B cell (primary cell): ENCODE results near the gene DPH7. TPM values are rescaled to one million over a fixed set of nuclear protein-coding genes. Genes with fewer than 3 reads are reported as not detected.

Experiments used
- ATAC-seq: fragments of 200-7000 bp; cut with Tn5 transposase; one replicate; pipeline ENCODE4 v1.10.0; 2021; ENCODE audit warnings: low read depth, mild to moderate bottlenecking, moderate number of reproducible peaks, moderate library complexity
- CTCF ChIA-PET: fragments of 350-600 bp; sonication (Branson Sonifier 250); formaldehyde crosslinking; loops from one replicate; lab custom pipeline; 2021; ENCODE audit warnings: antibody characterized with exemption, inconsistent platforms; lab: Charles Lee
- POLR2A ChIA-PET: fragments of 350-600 bp; sonication (Branson Sonifier 250); formaldehyde crosslinking; loops from one replicate; lab custom pipeline; 2021; ENCODE audit warnings: antibody characterized with exemption; lab: Charles Lee
- DNase-seq: peaks from one replicate; pipeline ENCODE4 v3.0.0; 2013
- H2AFZ ChIP-seq: 2 replicates; pipeline ENCODE4 v1.6.1; 2012; ENCODE audit warnings: mild to moderate bottlenecking, low read depth, low read length; ENCODE audit not compliant: insufficient read depth, poor library complexity, severe bottlenecking
- H3K27ac ChIP-seq, 2 donors: 1 replicate in 1 of 2; 2 replicates in 1 of 2; pipeline ENCODE4 v1.5.1; 2012 to 2013; ENCODE audit warnings: low read length in 2 of 2, mild to moderate bottlenecking in 2 of 2, moderate library complexity in 1 of 2
- H3K27me3 ChIP-seq, 4 experiments: fragments of 200-600 bp in 1 of 4; sonication (generic) in 1 of 4; replicated peaks in 1 of 4; 1 replicate in 2 of 4; 2 replicates in 2 of 4; pipeline versions ENCODE4 v1.6.1 to v1.7.0; 2013 to 2016; ENCODE audit warnings: low read length in 3 of 4, mild to moderate bottlenecking in 2 of 4, mixed read lengths in 1 of 4, moderate library complexity in 1 of 4; ENCODE audit not compliant: insufficient read depth in 4 of 4, control insufficient read depth in 3 of 4; ENCODE audit errors: control extremely low read depth in 1 of 4
- H3K36me3 ChIP-seq, 2 experiments: replicated peaks in 1 of 2; 1 replicate in 1 of 2; 2 replicates in 1 of 2; pipeline versions ENCODE4 v1.6.1 to v1.7.1; 2013; ENCODE audit warnings: low read length in 1 of 2; ENCODE audit not compliant: insufficient read depth in 2 of 2, control insufficient read depth in 1 of 2; ENCODE audit errors: control extremely low read depth in 1 of 2, extremely low read depth in 1 of 2
- H3K4me1 ChIP-seq, 2 donors: fragments of 200-600 bp in 1 of 2; sonication (generic) in 1 of 2; 1 replicate in 1 of 2; 2 replicates in 1 of 2; pipeline versions ENCODE4 v1.5.1 to v1.6.1; 2013 to 2017; ENCODE audit warnings: low read length in 2 of 2; ENCODE audit not compliant: control insufficient read depth in 2 of 2, insufficient read depth in 2 of 2
- H3K4me2 ChIP-seq: replicated peaks from 2 replicates; pipeline ENCODE3; 2012; ENCODE audit warnings: mild to moderate bottlenecking, low read depth, low read length; ENCODE audit not compliant: poor library complexity, severe bottlenecking
- H3K4me3 ChIP-seq, 5 experiments: fragments of 200-600 bp in 1 of 5; sonication (generic) in 1 of 5; 1 replicate in 3 of 5; 2 replicates in 2 of 5; pipeline versions ENCODE4 v1.5.1 to v1.7.0; 2011 to 2016; ENCODE audit warnings: low read length in 4 of 5, mild to moderate bottlenecking in 4 of 5, low read depth in 2 of 5, control low read depth in 1 of 5, moderate library complexity in 1 of 5; ENCODE audit not compliant: insufficient read depth in 1 of 5; ENCODE audit errors: control extremely low read depth in 1 of 5, extremely low read depth in 1 of 5
- H3K79me2 ChIP-seq: fragments of 200-600 bp; sonication (generic); one replicate; pipeline ENCODE4 v1.6.0; 2016; ENCODE audit warnings: low read length; ENCODE audit not compliant: control insufficient read depth, insufficient read depth
- H3K9ac ChIP-seq: fragments of 200-600 bp; sonication (generic); 2 replicates; pipeline ENCODE4 v1.6.1; 2017; ENCODE audit warnings: mild to moderate bottlenecking, low read length, moderate library complexity
- H3K9me3 ChIP-seq, 3 donors: one replicate each; pipeline versions ENCODE4 v1.6.1 to v1.7.1; 2013; ENCODE audit warnings: low read length in 2 of 3; ENCODE audit not compliant: control insufficient read depth in 2 of 3, insufficient read depth in 1 of 3; ENCODE audit errors: control extremely low read depth in 1 of 3
- H4K20me1 ChIP-seq: 2 replicates; pipeline ENCODE4 v1.6.0; 2012; ENCODE audit warnings: mild to moderate bottlenecking, low read length; ENCODE audit not compliant: insufficient read depth, control insufficient read depth, poor library complexity, severe bottlenecking
- H3K27ac Mint-ChIP-seq: one replicate; pipeline ENCODE4 v1.8.0; 2021; ENCODE audit warnings: mixed read lengths
- H3K27me3 Mint-ChIP-seq: one replicate; pipeline ENCODE4 v1.8.0; 2021; ENCODE audit warnings: mixed read lengths
- H3K4me1 Mint-ChIP-seq: one replicate; pipeline ENCODE4 v1.8.0; 2021; ENCODE audit warnings: mixed read lengths
- H3K4me3 Mint-ChIP-seq: one replicate; pipeline ENCODE4 v1.8.0; 2021; ENCODE audit warnings: mixed read lengths
- H3K9me3 Mint-ChIP-seq: one replicate; pipeline ENCODE4 v1.8.0; 2022; ENCODE audit warnings: mixed read lengths; ENCODE audit not compliant: insufficient read depth
- EZH2 ChIP-seq: IDR thresholded peaks from 2 replicates; pipeline ENCODE4 v1.6.1; 2012; ENCODE audit warnings: borderline replicate concordance, low read depth, mild to moderate bottlenecking, moderate library complexity, low read length; ENCODE audit not compliant: insufficient read depth, poor library complexity, severe bottlenecking
- WGBS: methylation state at CpG from one replicate; pipeline ENCODE4 v1.1.5; 2013; ENCODE audit warnings: missing lambda C conversion rate; ENCODE audit not compliant: insufficient coverage; 5-methylcytosine and 5-hydroxymethylcytosine counted together
- intact Hi-C: fragments of 100-400 bp; cut with micrococcal nuclease; formaldehyde crosslinking; loops from one replicate; pipeline ENCODE4 v1.10.0; 2022
- polyA plus RNA-seq: library from polyadenylated mRNA; depleted of rRNA; stranded (reverse); fragments of >200 nt; gene quantifications from 2 replicates; pipeline ENCODE4 v1.2.3, GENCODE V29; 2012
- total RNA-seq, 2 donors: library from RNA; stranded (reverse); fragments of 120-200 nt in 1 of 2; gene quantifications; 1 replicate in 1 of 2; 2 replicates in 1 of 2; pipeline versions ENCODE4 v1.2.3 to v1.2.4, GENCODE V29; 2013 to 2022
- TF ChIP-seq, protein P1 (sequence below): fragments of 200-600 bp; IDR thresholded peaks from one replicate; pipeline ENCODE4 v1.8.0; 2022; ENCODE audit warnings: antibody characterized with exemption, mild to moderate bottlenecking

Gene DPH7
- total and polyA plus RNA-seq, 2 donors (not counting 1 experiment from before 2014, with no cell fraction given), result 64.7 to 93.8 TPM

DNA sequence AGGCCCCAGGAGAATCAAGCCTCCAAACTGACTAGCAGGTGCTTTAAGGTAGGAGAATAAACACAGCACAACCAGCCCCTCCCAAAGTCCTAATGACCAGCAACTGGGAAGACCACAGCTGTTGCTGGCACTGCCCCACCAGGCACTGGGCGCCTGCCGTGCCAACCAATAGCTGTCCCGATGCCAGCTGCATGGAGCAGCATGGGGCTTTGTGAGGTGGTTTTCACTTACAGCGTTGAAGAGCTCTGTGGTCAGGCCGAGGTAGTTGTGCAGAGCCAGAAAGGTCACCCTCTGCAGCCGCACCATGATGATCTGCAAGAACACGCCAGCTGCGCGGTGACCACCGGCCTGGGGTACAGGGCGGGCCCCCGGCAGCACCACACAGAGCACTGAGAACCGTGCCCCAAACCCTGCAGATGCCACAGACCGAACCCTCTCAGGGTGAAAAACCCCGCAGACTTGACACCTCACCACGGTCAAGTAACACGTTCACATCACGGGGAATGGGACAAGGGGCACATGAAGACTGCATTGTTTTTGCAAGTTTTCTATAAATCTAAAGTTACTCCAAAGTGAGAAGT is 57.2 kb downstream of the DPH7 start:
- no peaks in the 10 kb centered on the region for H3K79me2 ChIP-seq
- no peak overlapping the region for H3K4me3 ChIP-seq
- Mint-ChIP-seq H3K4me3 (no peak overlapping the region), H3K27me3 (no peaks in the 10 kb centered on the region), H3K4me1 (peaks cover 3% of the 10 kb centered on the region), H3K27ac (no peak overlapping the region), H3K9me3 (no peaks in the 10 kb centered on the region)
- intact Hi-C loops, result no loop called here
- TF ChIP-seq EZH2, result no peak
- TF ChIP-seq, protein P1, sequence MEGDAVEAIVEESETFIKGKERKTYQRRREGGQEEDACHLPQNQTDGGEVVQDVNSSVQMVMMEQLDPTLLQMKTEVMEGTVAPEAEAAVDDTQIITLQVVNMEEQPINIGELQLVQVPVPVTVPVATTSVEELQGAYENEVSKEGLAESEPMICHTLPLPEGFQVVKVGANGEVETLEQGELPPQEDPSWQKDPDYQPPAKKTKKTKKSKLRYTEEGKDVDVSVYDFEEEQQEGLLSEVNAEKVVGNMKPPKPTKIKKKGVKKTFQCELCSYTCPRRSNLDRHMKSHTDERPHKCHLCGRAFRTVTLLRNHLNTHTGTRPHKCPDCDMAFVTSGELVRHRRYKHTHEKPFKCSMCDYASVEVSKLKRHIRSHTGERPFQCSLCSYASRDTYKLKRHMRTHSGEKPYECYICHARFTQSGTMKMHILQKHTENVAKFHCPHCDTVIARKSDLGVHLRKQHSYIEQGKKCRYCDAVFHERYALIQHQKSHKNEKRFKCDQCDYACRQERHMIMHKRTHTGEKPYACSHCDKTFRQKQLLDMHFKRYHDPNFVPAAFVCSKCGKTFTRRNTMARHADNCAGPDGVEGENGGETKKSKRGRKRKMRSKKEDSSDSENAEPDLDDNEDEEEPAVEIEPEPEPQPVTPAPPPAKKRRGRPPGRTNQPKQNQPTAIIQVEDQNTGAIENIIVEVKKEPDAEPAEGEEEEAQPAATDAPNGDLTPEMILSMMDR, result no peak
- H3K4me2 ChIP-seq, result no peak overlapping the region
- H2AFZ ChIP-seq, result no peak overlapping the region
- ChIA-PET CTCF (no interaction called here), POLR2A (no interaction called here)
- no peaks in the 10 kb centered on the region for H3K27me3 ChIP-seq
- no peak overlapping the region for H3K9ac ChIP-seq
- ATAC-seq, result no peak
- H4K20me1 ChIP-seq, result no peaks in the 10 kb centered on the region
- H3K9me3 ChIP-seq, result no peaks in the 10 kb centered on the region
- no peak for DNase-seq
- WGBS, result 95% methylated on average over 15 of the region's 18 CpGs
- H3K36me3 ChIP-seq, result peaks cover 1 to 3% of the 10 kb centered on the region in 2 experiments
- peaks cover 0 to 4% of the 10 kb centered on the region in 2 donors for H3K4me1 ChIP-seq
- no peak overlapping the region for H3K27ac ChIP-seq

DNA sequence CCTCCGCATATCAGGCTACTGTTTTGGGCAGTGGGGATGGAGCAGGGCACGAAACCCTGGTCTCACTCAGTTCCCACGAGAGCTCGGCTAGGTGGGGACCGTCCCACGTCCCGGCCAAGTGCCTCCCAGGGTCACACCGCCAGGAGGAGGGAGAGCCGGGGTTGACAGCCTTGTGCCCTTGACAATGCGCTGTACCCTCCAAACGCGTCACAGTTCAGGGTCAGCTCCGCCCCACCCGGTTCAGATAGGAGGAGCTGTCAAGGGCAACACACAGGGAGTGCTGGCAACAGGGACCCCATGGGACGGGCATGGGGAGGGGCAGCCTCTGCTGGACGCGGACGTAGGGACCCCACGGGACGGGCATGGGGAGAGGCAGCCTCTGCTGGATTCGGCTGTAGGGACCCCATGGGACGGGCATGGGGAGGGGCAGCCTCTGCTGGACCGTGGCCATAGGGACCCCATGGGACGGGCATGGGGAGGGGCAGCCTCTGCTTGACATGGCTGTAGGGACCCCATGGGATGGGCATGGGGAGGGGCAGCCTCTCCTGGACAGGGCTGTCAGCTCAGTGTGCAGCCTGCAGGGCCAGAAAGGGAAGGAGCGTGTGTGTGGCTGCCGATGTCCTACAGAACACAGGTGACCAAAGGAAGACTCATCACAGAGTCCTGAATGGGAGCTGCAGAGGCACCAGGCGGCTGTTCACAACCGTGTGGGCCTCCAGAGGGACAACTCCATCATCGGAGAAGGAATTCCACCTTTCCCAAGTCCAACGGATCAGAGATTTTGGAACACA is 57.9 kb downstream of the DPH7 start:
- no peak overlapping the region for H3K27ac ChIP-seq
- no peaks in the 10 kb centered on the region for H3K27me3 Mint-ChIP-seq
- H3K9me3 Mint-ChIP-seq, result no peaks in the 10 kb centered on the region
- H3K4me1 ChIP-seq, result peaks cover 0 to 4% of the 10 kb centered on the region in 2 donors
- DNase-seq (no peak), ATAC-seq (no peak)
- H3K27ac Mint-ChIP-seq, result no peak overlapping the region
- ChIA-PET CTCF (interaction anchor here (0.7 kb wide), 2 partner anchors 14 to 67 kb away, joined by 3 to 5 read pairs; no protein-coding TSS in a partner anchor), POLR2A (no interaction called here)
- TF ChIP-seq, protein P1, result no peak
- no peak for TF ChIP-seq EZH2
- WGBS, result 94% methylated on average over 28 of the region's 30 CpGs
- H4K20me1 ChIP-seq, result no peaks in the 10 kb centered on the region
- H3K9ac ChIP-seq, result no peak overlapping the region
- H3K4me3 ChIP-seq, result no peak overlapping the region
- H3K9me3 ChIP-seq, result no peaks in the 10 kb centered on the region
- no peak overlapping the region for H3K4me2 ChIP-seq
- no peak overlapping the region for H3K4me3 Mint-ChIP-seq
- H3K4me1 Mint-ChIP-seq, result peaks cover 3% of the 10 kb centered on the region
- no peaks in the 10 kb centered on the region for H3K27me3 ChIP-seq
- H3K36me3 ChIP-seq, result peaks cover 1 to 3% of the 10 kb centered on the region in 2 experiments
- H3K79me2 ChIP-seq, result no peaks in the 10 kb centered on the region
- intact Hi-C loops, result no loop called here
- no peak overlapping the region for H2AFZ ChIP-seq
